GM19099 (cell line): Measurements from ENCODE around the gene AGO3.
A peak's percentile ranks its signal among the peaks of the same experiment; 100 is the strongest.

ENCODE experiments used
- POLR2A ChIP-seq: IDR thresholded peaks from 3 replicates; pipeline ENCODE4 v1.6.1; 2011; ENCODE audit warnings: low read depth; ENCODE audit not compliant: insufficient read length; ENCODE audit errors: extremely low read depth

Gene AGO3

GRCh38 chr1:35930593-35931445 lies at the start of gene AGO3:
Gene AGO3 (plus strand): TSS chr1:35931105. CDS start chr1:35931427, 322 bp downstream.
- peak; percentile 94 for TF ChIP-seq POLR2A

GRCh38 chr1:35881850-35882273 lies 49.0 kb upstream of the AGO3 start:
- TF ChIP-seq POLR2A, result no peak

- TF ChIP-seq POLR2A, result no peak
Observed at GRCh38 chr1:35882586-35882944, 48.3 kb upstream of the AGO3 start.

- TF ChIP-seq POLR2A, result peak; percentile 89
Observed at GRCh38 chr1:35882945-35883634, 47.8 kb upstream of the AGO3 start, which contains the start of gene AGO1. Gene AGO1 (plus strand): TSS chr1:35883209. CDS start chr1:35883422, 213 bp downstream.

- no peak for TF ChIP-seq POLR2A
Observed at GRCh38 chr1:35883635-35884101, 47.2 kb upstream of the AGO3 start.

GRCh38 chr1:35884934-35885333 lies 46.0 kb upstream of the AGO3 start:
- TF ChIP-seq POLR2A, result no peak

GRCh38 chr1:35885961-35886558 lies 44.8 kb upstream of the AGO3 start:
- TF ChIP-seq POLR2A, result no peak

- TF ChIP-seq POLR2A, result no peak
Observed at GRCh38 chr1:35886577-35887431, 44.1 kb upstream of the AGO3 start.

GRCh38 chr1:35887508-35887907 lies 43.4 kb upstream of the AGO3 start:
- TF ChIP-seq POLR2A, result no peak

- TF ChIP-seq POLR2A, result no peak
Observed at GRCh38 chr1:35888255-35888654, 42.6 kb upstream of the AGO3 start.

GRCh38 chr1:35893051-35893879 lies 37.6 kb upstream of the AGO3 start:
- TF ChIP-seq POLR2A, result no peak

- no peak for TF ChIP-seq POLR2A
Observed at GRCh38 chr1:35894183-35894582, 36.7 kb upstream of the AGO3 start.

- TF ChIP-seq POLR2A, result no peak
Observed at GRCh38 chr1:35894656-35895055, 36.2 kb upstream of the AGO3 start.

- TF ChIP-seq POLR2A, result no peak
Observed at GRCh38 chr1:35899941-35900340, 31.0 kb upstream of the AGO3 start.
